Measurements from ENCODE around the gene MND1. TPM values are rescaled to one million over a fixed set of nuclear protein-coding genes. Genes with fewer than 3 reads are reported as not detected.

The MND1 gene
- total and polyA plus RNA-seq, 7 donors: 0.12 to 1.4 (median 0.40) TPM; not detected in 3

DNA sequence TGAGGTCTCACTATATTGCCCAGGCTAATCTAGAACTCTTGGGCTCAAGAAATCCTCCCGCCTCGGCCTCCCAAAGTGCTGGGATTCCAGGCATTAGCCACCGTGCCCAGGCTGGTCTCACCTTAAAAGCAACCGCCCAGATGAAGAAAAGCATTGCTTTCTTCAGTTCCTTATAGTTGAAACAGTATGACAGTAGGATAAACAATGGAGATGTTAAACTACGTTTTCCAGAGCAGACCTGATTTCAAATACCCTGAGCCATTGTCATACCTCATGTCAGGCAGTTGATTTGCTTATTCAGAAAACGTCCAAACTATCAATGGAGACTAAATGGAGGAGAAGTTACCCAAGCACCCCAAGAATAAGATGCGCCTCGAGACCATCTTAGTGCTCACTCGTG lies 95.3 kb downstream of the MND1 start:
- 85 to 92% (median 87%) methylated on average over 9 of the region's 9 CpGs for WGBS, 3 donors
- no peak for ATAC-seq
- intact Hi-C loops (cut with DNase I): loop anchor here (10.0 kb wide), 3 partner anchors 95 to 215 kb away; partner anchors contain the start of gene MND1 (in 1 of the 2)

GRCh38 chr4:153440475-153440874 lies 96.0 kb downstream of the MND1 start:
- H3K36me3 ChIP-seq (ENCODE audit: insufficient read depth in 1 of 2, low read depth in 1 of 2): no peaks in the 10 kb centered on the region
- H3K27me3 ChIP-seq (ENCODE audit: insufficient read depth in 3 of 3, low read length in 2 of 3): no peaks in the 10 kb centered on the region
- peaks cover 5% of the 10 kb centered on the region for H3K4me1 ChIP-seq
- no peak for ATAC-seq
- H3K9me3 ChIP-seq: no peaks in the 10 kb centered on the region
- WGBS, 3 donors: 78 to 88% (median 87%) methylated on average over 5 to 6 of the region's 6 CpGs
- no peak overlapping the region for H3K4me3 ChIP-seq
- TF ChIP-seq CTCF (IDR thresholded peaks at IDR 0.05): no peak
- H3K27ac ChIP-seq: no peak overlapping the region
- intact Hi-C loops (cut with DNase I): no loop called here
- no peak for DNase-seq

More for the DNA sequence above, 95.3 kb downstream of the MND1 start:
- Histone ChIP-seq H3K36me3 (ENCODE audit: insufficient read depth in 1 of 2, low read depth in 1 of 2) (no peaks in the 10 kb centered on the region), H3K9me3 (no peaks in the 10 kb centered on the region), H3K4me3 (peak overlapping the region; percentile 65), H3K4me1 (peaks cover 5% of the 10 kb centered on the region), H3K27ac (peak overlapping the region; percentile 87), H3K27me3 (ENCODE audit: insufficient read depth in 3 of 3, low read length in 2 of 3) (no peaks in the 10 kb centered on the region)
- no peak for TF ChIP-seq CTCF (IDR thresholded peaks at IDR 0.05)
- DNase-seq: no peak

DNA sequence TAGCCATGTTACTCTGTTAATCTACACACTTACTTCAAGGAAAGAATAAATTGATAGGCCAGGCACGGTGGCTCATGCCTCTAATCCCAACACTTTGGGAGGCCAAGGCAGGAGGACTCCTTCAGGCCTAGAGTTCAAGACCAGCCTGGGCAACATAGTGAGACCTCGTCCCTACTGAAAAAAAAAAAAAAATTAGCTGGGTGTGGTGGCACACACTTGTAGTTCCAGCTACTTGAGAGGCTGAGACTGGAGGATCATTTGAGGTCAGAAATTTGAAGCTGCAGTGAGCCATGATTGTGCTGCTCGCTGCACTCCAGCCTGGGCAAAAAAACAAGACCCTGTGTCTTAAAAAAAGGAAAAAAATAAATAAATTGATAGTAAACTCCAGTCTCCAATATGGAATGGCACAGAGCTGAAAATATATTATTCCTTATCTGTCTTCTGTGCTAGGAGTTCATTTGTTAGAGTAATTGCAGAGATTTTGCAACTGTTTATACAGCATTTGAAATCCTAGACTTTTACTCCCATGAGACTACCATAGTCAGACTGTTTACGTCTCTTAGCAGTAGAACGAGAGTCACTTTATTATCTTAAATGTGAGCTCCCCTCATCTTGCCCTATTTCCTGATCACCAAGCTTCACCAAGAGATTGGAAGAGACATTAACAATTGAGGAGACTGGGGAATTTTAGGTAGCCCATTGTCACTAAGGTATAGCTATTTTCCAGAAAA lies 102.9 kb downstream of the MND1 start:
- intact Hi-C loops (cut with DNase I): no loop called here
- peak in 1 of 4 donors; percentile 54 for ATAC-seq
- WGBS, 3 donors: 60 to 74% (median 62%) methylated on average over 5 of the region's 5 CpGs

DNA sequence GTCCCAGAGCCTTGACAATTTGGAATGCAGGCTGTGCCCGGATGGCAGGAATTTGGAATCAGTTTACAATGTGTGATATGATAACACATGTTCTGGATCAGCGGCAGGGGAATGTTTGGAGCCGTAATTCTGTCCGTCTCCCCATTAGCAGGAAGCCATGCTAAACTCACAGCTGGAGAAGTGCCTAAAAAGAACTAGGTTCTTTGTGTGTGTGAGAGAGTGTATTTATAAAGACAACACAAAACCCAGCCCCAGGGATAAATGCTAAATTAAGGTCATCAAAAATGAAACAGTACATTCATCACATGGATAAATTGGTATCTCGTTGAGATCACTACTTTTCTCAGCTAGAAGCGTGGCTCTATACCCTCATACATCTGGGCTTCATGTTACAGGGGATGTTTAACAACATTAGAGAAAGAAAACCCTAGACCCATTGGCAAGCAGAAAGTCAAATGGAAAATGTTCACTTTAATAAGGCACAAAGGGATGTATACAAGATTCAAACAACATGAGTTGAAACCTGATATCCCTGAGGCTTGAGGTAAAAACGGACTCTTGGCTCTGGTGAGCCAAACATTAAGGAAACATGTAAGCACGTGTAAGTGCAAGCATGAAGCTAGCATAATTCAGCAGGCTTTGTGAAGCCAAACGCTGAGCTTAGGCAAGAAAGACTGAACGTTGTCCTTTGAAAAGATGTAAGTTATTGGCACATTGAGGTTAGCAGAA lies 103.7 kb downstream of the MND1 start:
- H3K27ac ChIP-seq: peak overlapping the region; percentile 56
- ATAC-seq (peak in 3 of 4 donors; percentile 32 to 52 (median 43)), DNase-seq (no peak)
- WGBS, 3 donors: 14 to 20% (median 16%) methylated on average over 10 of the region's 10 CpGs
- peaks cover 13% of the 10 kb centered on the region for H3K4me1 ChIP-seq
- TF ChIP-seq CTCF (IDR thresholded peaks at IDR 0.05): no peak
- no peaks in the 10 kb centered on the region for H3K27me3 ChIP-seq (ENCODE audit: insufficient read depth in 3 of 3, low read length in 2 of 3)
- H3K9me3 ChIP-seq: no peaks in the 10 kb centered on the region
- intact Hi-C loops (cut with DNase I): no loop called here
- peak overlapping the region; percentile 59 for H3K4me3 ChIP-seq
- no peaks in the 10 kb centered on the region for H3K36me3 ChIP-seq (ENCODE audit: insufficient read depth in 1 of 2, low read depth in 1 of 2)

More for the DNA sequence above, 102.9 kb downstream of the MND1 start:
- no peak for DNase-seq
- H3K9me3 ChIP-seq: no peaks in the 10 kb centered on the region
- H3K4me3 ChIP-seq: peak overlapping the region; percentile 59
- no peaks in the 10 kb centered on the region for H3K27me3 ChIP-seq (ENCODE audit: insufficient read depth in 3 of 3, low read length in 2 of 3)
- peaks cover 14% of the 10 kb centered on the region for H3K4me1 ChIP-seq
- H3K36me3 ChIP-seq (ENCODE audit: insufficient read depth in 1 of 2, low read depth in 1 of 2): no peaks in the 10 kb centered on the region
- TF ChIP-seq CTCF (IDR thresholded peaks at IDR 0.05): no peak
- peak overlapping the region; percentile 56 for H3K27ac ChIP-seq

All from psoas muscle (tissue), 8 donors.